Activated CD4-positive, CD25-positive, alpha-beta regulatory T cell (primary cell): Measurements from ENCODE around the gene ZNF665.
"Not testable (repeated sequence)": the region's sequence is repeated elsewhere in the genome, so short reads cannot be mapped to it uniquely, and the experiment has no call there.

Source experiments
- DNase-seq, 4 experiments: peaks; one replicate each; lab custom pipeline; 2025; lab: John Stamatoyannopoulos, UW

The ZNF665 gene

GRCh38 chr19:53157626-53158025 lies 35.5 kb downstream of the ZNF665 start:
- no peak for DNase-seq

- DNase-seq = no peak
Observed at GRCh38 chr19:53156850-53157249, 36.3 kb downstream of the ZNF665 start.

- DNase-seq = no peak
Observed at GRCh38 chr19:53147645-53148044, 45.5 kb downstream of the ZNF665 start.

DNA sequence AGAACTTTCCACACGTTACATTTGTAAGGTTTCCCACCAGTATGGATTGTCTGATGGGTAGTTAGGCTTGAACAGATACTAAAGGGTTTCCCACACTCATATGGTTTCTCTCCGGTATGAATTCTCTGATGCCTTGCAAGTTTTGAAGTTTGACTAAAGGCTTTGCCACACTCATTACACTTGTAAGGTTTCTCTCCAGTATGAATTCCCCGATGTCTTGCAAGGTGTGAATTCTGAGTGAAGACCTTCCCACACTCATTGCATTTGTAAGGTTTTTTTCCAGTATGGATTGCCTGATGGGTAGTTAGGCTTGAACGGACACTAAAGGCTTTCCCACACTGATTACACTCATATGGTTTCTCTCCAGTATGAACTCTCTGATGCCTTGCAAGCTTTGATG lies 52.8 kb downstream of the ZNF665 start:
- DNase-seq = no peak

DNA sequence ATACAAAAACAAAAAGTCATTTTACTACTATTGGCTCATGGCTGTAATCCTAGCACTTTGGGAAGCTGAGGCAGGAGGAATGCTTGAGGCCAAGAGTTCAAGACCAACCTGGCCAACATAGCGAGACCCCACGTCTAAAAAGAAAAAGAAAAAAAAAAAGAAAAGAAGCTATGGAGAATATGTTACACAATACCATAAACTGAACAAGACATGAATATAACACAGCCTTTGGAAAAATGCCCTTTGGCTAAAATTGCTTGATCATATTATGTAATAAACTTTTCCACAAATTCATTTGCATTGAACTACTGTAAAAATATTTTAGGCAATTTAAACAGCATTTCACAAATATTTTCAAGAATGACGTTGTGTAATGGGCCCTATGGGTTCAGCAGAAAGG lies 56.7 kb downstream of the ZNF665 start:
- DNase-seq = no peak

GRCh38 chr19:53132141-53132991 lies 60.8 kb downstream of the ZNF665 start, which contains the start of gene ZNF415:
Gene ZNF415, minus strand, starts transcription at chr19:53132910. Its CDS starts 10,234 bp downstream, at chr19:53122676.
- DNase-seq = peak in 3 of 4 experiments; percentile 4 to 9 (median 6)

- DNase-seq = no peak
Observed at GRCh38 chr19:53131727-53132126, 61.4 kb downstream of the ZNF665 start.

DNA sequence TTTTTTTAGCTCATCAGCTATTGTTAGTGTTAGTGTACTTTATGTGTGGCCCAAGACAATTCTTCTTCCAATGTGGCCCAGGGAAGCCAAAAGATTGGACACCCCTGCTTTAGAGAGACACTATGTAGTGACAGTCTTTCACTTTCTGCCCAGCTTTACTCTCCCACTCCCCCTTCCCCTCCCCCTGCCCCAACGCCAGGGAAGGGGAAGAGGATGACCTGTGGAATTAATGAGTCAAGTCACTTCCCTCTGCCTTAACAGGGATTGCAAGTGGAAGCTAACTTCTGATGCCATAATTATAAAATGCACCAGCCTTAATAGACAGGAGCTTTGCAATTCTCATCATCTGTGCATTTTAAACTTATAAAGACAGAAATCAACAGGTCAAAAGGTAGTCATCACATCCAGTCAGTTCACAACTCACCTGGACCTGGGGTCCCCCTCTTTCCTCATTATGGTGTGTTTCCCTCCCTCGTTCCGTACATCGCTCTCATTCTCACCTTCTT lies 62.0 kb downstream of the ZNF665 start:
- DNase-seq = no peak

GRCh38 chr19:53130506-53130905 lies 62.7 kb downstream of the ZNF665 start:
- no peak for DNase-seq

- not testable (repeated sequence) for DNase-seq
Observed at GRCh38 chr19:53126733-53127526, 66.2 kb downstream of the ZNF665 start.

GRCh38 chr19:53123400-53123799 lies 69.8 kb downstream of the ZNF665 start:
- DNase-seq = no peak
